Spleen (tissue), 7 donors: Measurements from ENCODE around the gene DNM2.

ENCODE experiments used
- POLR2A ChIP-seq, 3 donors: fragments of 450-650 bp; IDR thresholded peaks; one replicate each; pipeline ENCODE4 v1.5.1; 2017; ENCODE audit warnings: antibody characterized with exemption in 3 of 3, mild to moderate bottlenecking in 1 of 3
- POLR2AphosphoS5 ChIP-seq, 3 donors: sonication (generic); formaldehyde crosslinking; IDR thresholded peaks; one replicate each; pipeline ENCODE4 v1.5.1; 2017; ENCODE audit warnings: antibody characterized with exemption in 3 of 3
- TF ChIP-seq, protein P1 (sequence below), 11 experiments: fragments of 200-600 bp in 7 of 11; fragments of 450-650 bp in 4 of 11; sonication (generic) in 4 of 11; IDR thresholded peaks in 8 of 11; conservative IDR thresholded peaks in 3 of 11; 1 replicate in 7 of 11; 2 replicates in 4 of 11; pipeline versions ENCODE4 v1.4.0 to v1.8.0; 2016 to 2021; ENCODE audit warnings: antibody characterized with exemption in 11 of 11, inconsistent platforms in 4 of 11, mild to moderate bottlenecking in 1 of 11
- donor health status: DM: no; HTN: no; CAD: no; lungs with moderate emphysema.
- donor health status: DM: no; HTN: no; CAD: no.
- donor health status: DM: no; HTN: no; CAD: no.

DNA sequence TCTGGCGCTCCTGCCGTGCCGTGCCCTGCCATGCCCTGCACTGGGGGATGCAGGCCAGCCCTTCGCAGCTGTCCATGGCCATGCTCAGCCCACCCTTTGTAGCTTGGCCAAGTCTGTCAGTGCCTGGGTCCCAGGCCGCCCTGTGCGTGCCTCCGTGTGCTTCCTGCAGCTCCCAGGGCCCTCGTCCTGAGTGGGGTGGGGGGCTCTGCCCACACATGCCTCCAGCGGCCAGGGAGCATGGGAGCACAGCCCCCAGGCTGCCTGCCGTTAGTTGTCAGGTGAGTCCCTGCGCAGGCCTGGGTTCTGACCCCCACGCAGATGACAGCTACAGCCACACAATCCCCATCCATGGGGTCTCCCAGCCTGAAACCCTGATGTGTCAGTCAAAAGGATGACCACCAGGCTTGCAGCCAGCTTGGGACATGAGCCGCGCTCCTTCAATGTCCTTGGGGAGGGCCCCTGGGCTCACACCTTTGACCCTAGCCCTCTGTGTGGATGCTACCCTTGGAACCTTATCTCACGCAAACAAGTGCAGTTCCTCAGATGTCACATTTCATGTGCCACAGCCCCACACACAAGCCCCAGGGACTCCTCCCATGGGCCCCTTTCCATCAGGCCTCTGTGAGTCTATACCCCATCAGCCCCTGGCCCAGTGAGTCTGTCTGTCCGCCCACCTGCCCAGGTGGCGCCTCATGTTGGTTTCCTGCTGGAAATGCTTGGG is 93.7 kb downstream of the DNM2 start:
- TF ChIP-seq, protein P1, sequence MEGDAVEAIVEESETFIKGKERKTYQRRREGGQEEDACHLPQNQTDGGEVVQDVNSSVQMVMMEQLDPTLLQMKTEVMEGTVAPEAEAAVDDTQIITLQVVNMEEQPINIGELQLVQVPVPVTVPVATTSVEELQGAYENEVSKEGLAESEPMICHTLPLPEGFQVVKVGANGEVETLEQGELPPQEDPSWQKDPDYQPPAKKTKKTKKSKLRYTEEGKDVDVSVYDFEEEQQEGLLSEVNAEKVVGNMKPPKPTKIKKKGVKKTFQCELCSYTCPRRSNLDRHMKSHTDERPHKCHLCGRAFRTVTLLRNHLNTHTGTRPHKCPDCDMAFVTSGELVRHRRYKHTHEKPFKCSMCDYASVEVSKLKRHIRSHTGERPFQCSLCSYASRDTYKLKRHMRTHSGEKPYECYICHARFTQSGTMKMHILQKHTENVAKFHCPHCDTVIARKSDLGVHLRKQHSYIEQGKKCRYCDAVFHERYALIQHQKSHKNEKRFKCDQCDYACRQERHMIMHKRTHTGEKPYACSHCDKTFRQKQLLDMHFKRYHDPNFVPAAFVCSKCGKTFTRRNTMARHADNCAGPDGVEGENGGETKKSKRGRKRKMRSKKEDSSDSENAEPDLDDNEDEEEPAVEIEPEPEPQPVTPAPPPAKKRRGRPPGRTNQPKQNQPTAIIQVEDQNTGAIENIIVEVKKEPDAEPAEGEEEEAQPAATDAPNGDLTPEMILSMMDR (IDR thresholded peaks at IDR 0.05 in 8 of 11, conservative IDR thresholded peaks at IDR 0.05 in 3 of 11) = no peak
- TF ChIP-seq POLR2A (IDR thresholded peaks at IDR 0.05) (no peak), POLR2AphosphoS5 (IDR thresholded peaks at IDR 0.05) (peak in 2 of 3 donors; percentile 20 to 55)
